Activated naive CD8-positive, alpha-beta T cell treated with anti-CD3 and anti-CD28 coated beads, Interleukin-2, amount 50 U/mL, for 16 hours (primary cell): ENCODE measurements around the gene C3orf49.

ENCODE experiments used
- DNase-seq: peaks from one replicate; pipeline ENCODE4 v3.0.0-alpha.2; 2020; ENCODE audit warnings: low read depth, low spot score

The C3orf49 gene

DNA sequence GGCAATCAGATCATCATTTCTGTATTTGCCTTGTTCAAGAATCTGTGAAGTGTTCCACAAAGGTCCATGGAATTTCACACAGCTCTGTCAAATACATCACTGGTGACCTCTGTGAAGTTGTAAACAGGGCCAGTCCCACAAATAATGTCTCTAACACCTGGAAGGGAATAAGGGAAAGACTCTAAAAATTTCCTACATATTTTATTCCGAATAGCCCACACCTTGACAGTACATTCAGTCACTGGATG, at the start of gene C3orf49:
C3orf49 (plus strand) TSS at position 149 of the 248 bp plus-strand sequence. CDS start 173 bp downstream, outside the sequence.
- DNase-seq = no peak

GRCh38 chr3:63774781-63775180, 44.3 kb upstream of the C3orf49 start:
- DNase-seq = no peak

DNA sequence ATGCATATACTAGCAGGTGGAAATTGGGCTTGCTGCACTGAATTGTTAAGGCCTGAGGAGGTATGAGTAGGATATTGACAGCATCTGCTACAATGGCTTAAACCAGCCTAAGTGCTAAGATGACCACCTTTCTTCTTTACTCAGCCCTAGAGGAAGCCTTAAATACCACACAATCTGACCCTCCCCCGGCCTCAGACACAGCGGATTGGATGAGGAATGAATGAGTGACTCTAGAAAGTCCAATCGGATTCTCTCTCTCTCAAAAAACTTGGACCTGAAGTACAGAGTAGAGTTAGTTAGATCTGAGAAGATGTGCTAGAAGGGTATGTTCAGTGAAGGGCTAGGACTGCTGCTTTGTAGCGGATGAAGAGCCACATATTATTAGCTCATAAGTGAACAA, 39.9 kb upstream of the C3orf49 start:
- no peak for DNase-seq

DNA sequence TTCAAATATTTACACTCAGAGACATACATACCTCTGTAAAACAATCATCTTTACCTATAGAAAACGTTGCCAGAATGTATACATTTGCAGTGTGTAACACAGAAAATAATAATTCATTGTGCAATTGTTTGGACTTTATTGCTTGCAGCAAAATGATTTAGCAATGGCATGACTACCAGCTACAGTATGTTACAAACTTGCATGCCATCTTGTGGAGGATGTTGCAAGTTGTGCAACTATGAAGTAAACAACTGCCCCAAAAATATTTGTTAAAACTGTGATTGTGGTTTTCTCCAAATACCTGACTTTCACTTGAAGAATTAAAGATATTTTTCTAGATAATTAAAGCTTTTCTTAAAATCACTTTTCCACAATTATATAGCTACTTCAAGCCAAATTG, 27.1 kb upstream of the C3orf49 start:
- DNase-seq = no peak

DNA sequence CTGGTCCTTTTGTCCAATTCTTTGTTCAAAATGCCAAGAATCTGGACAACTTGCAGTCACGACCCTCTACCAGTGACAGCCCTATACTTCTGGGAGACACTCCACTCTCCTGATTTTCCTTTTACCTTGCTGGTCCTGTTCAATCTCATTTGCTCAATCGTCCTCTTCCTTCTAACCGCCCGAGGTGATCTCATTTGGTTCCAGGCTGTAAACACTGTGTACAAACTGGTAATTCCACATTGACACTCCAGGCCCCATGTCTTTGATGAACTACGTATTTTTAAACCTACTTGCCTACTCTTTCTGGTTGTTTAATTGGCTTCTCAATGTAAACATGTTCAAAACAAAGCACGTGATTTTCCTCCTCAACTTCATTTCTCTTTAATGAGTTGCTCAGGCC, 23.7 kb upstream of the C3orf49 start:
- no peak for DNase-seq

GRCh38 chr3:63798544-63798943, 20.6 kb upstream of the C3orf49 start:
- DNase-seq = no peak

DNA sequence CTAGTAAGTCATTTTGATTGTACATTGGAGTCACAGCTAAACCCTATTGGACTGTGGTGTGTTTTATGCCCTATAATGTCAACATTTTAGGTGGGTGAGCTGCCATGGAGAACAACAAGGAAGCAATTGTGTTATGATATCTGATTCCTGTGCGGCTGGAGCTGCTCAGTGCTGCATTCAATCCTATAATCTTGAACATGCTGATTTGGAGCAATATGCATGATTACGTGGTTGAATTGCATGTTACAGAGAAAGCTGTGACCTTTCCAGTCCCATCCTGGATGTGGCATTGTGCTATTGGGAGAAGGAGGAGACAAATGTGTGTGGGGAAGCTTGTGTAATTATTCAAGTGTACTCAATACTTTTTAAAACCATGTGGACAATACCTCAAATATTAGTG, 20.1 kb upstream of the C3orf49 start:
- DNase-seq = no peak

DNA sequence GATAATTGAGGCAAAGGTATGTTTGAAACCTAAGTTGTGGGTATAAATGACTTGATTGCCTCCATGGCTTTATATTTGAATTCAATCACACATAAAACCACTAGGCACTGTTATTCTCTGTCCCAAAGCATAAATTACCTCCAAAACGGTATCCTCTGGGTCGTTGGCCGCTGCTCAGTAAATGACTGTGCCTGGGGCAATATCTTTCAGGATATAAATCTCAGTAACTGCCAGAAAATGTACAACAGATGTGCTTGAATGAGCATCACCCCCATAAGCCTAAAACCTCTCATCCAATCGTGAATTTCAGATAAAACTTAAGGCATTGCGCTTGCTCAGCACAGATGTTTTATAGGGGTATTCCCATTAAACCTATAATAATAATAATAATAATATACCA, 19.0 kb upstream of the C3orf49 start:
- DNase-seq = no peak

GRCh38 chr3:63803911-63804310, 15.2 kb upstream of the C3orf49 start:
- DNase-seq = no peak

DNA sequence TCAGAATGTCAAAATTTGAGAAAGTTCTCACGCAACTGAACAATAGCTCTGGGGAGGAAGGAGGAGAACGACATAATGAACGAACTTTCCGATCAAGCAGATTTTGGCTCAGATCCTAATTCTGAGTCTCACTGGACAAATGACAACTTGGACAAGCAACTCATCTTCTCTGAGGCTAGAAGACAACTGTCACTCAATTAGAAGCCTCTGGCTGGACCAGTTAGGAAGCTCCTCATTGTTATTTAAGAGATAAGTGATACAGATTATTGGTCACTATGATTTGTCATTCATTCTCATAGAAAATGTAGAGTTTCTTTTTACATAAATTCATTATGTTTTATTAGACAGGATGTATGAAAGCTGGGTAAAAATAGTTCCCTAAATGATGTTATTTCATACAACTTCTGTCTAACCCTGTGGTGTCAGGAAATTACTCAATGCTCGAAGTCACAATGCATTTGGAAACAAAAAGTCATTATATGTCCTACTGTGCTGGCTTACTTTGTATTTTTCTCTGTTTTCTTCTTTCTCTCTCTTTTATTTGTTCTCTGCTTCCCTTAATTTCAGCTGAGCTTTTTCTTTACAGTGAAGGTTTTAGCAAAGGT, 11.0 kb upstream of the C3orf49 start:
- DNase-seq = no peak

GRCh38 chr3:63808633-63809032, 10.5 kb upstream of the C3orf49 start:
- no peak for DNase-seq

GRCh38 chr3:63809607-63810006, 9.5 kb upstream of the C3orf49 start:
- DNase-seq = no peak

DNA sequence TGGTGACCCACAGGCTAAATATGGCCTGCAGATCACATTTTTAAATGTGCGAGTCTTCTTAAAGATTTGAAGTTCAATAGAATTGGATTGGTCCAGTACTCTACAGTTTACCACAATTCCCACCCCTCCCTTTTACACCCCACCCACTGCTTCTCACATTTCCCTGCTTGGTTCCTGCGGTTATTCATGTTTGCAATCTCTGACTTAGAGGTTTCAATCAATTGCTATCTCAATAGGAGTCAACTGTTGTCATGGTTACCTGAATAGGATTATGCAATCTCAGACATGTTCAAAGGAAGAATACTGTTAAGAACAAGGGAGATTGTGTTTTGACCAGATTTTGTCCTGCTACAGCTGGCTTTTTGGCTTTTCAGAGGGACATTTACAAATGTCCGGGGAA, 4.9 kb upstream of the C3orf49 start:
- no peak for DNase-seq

DNA sequence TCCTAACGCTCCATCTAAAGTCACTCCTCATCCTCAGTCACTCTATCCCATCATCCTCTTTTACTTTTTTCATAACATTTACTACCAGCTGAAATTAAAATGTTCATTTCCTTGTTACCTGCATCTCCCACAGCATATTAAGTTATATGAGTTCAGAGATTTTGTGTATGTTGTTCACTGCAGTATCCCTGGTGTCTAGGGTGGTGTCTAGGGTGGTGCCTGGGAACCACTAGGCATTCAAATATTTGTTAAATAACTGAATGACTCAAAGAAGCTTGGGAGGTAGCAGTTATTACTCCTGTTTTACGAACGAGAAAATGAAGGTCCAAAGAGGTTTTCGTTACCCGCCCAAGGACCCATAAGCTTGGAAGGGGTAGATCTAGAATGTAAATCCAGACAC, 1.9 kb upstream of the C3orf49 start:
- no peak for DNase-seq

DNA sequence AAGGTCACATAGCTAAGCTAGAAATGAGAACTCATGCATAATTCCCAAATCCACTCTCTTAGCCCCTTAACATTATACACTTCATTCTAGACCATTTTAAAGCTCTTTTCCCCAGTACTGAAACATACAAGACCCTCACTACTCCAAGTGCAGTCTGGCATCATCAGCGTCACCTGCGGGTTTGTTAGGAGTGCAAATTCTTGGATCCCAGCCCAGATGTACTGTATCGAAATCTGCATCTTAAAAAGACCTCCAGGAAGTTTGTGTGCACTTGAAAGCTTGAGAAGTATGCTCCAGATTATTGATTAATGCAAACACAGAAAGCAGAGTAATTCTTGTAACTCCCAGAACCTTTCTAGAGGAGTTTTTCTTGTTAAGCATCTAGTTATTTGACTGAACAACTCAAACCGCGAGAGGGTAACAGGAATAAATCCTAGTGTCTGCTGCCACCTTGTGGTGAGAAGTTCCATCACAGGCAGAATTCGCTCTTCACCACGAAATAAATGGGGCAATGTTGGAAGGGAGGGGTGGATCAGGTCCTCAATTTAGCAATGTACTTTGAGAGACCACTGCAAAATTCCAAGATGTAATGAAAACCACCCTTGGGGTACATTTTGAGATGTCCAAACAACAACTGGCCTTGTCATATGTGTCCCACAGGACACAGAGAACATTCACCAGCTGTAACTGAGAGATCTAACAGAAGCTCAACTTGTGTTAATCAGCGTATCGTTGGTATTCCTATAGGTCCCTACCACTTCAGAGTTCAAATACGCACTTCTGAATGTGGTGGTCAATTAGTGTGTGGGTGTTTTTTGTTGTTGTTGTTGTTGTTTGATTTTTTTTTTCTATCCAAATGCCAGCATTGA, 583 bp upstream of the C3orf49 start:
- peak; percentile 6 for DNase-seq

DNA sequence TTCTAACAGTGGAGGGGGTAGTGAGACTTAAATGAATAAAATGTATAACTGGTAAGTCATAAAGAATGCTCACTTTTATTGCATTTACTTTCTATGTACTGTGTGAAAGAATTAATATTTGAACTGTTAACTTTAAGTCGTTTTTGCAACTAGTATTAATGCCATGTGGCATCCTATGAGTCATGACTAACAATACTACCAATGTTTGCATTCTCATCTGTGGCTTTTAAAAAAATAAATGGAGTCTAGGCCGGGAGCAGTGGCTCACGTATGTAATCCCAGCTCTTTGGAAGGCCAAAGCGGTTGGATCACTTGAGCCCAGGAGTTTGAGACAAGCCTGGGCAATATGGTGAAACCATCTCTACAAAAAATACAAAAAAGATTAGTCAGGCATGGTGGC, 5.2 kb downstream of the C3orf49 start:
- no peak for DNase-seq

DNA sequence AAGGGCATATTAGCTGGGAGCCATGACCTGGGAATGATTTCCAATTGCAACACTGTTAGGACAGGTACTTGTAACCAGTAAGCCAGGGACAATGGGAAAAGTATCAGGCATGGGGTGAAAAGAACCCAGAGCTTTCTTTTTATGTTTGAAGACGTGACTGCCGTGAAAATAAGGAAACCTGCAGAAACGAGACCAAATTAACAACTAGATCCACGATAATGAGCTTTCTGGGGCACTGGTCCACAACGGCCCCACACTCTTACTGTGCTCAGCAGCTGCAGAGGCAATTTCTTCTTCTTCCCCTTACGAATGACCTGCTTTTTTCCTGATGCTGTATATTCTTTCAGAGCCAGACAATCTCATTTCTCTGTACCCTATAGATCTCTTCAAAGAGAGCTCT, 11.4 kb downstream of the C3orf49 start:
- no peak for DNase-seq

GRCh38 chr3:63832395-63832794, 13.3 kb downstream of the C3orf49 start:
- DNase-seq = no peak

DNA sequence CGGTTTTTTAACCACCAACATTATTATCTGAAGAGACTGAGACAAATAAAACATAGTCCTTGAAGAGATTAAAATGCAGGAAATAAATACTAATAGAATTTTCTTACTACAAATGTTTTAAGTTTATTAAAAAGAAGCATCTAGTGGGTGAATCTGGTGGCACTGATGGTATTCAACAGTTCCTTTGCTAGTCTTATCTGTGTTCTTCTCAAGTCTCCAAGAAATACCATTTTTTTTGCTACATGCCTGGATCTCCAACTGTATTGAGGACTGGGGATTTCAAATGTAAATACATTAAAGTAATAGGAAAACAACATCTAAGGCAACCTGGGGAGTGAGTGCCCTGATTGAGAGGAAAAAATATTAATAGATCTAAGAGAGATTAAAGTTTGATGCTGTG, 22.6 kb downstream of the C3orf49 start:
- DNase-seq = no peak

GRCh38 chr3:63842127-63842526, 23.0 kb downstream of the C3orf49 start:
- no peak for DNase-seq

DNA sequence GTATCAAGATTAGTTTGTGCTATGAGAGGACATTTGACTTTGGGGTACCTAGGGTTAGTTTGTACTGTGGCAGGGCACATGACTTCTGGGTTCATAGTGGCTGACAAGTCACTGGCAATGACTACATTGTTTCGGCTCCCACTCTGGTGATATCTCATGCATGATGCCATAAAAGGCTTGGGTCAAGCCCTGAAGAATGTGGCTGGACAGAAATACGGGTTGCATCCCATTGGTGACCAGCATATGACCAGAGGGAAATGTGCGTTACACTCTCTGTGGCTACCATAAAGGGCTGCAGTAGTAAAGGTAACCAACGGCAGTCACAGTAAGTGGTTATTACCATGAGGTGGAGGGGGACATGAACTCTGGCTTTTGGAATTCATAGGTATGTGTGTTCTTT, 26.1 kb downstream of the C3orf49 start:
- DNase-seq = no peak

DNA sequence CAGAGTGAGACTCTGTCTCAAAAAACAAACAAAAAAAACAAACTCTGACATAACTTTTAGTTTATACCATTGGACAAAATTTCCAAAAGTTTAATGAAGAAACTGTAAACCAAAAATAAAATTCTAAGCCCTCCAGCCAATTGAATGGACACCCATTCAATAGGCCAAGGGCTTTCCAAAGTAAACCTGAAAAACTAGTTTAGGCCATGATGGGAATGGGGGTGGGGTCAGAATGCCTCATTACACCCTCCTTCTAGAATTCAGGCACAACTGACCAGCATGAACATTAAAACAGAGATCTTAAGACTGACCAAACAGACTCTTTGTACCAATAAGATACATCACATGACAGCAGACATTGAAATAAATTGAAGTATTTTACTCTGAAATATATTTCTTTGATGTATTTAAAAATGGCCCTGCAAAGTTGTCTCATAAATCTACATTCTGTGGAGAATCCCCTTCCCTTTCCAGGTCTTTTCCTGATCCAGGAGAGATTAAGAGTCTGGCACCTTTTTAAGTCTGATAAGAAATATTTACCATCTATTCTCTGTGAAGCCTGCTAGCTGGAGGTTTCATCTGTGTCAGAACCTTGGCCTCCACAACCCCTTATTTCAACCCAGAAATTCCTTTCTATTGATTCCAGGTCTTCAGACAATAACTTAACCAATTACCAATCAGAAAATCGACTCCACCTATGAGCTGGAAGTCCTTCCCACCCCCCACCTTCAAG, 28.8 kb downstream of the C3orf49 start:
- no peak for DNase-seq

DNA sequence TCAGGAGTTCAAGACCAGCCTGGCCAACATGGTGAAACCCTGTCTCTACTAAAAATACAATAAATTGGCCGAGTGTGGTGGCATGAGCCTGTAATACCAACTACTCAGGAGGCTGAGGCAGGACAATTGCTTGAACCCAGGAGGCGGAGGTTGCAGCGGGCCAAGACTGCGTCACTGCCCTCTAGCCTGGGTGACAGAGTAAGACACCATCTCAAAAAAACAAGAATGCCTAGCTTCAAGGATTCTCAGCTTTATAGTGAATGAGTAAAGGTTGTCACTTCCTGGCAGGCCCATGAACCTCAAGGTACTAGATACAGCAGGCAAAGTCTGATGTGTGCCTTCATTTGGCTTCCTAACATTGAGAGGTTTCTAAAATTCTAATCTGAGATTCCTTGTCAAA, 30.1 kb downstream of the C3orf49 start:
- DNase-seq = no peak
